ENCODE data around the gene TNFRSF12A.
A peak's percentile ranks its signal among the peaks of the same experiment; 100 is the strongest.

Gene TNFRSF12A

GRCh38 chr16:3027983-3028715 is 8.0 kb downstream of the TNFRSF12A start (continued):
- TF ChIP-seq PRDM10 (tag by site-specific recombination; IDR thresholded peaks at IDR 0.05): no peak
- no peak for TF ChIP-seq SCRT1 (tag by site-specific recombination; IDR thresholded peaks at IDR 0.05; ENCODE audit: borderline replicate concordance)
- no peak for TF ChIP-seq ZNF223 (tag by site-specific recombination; IDR thresholded peaks at IDR 0.05)
- TF ChIP-seq YY1 (tag by site-specific recombination; IDR thresholded peaks at IDR 0.05): no peak
- TF ChIP-seq ZNF701 (tag by site-specific recombination; IDR thresholded peaks at IDR 0.05): no peak
- peak; percentile 66; the same call in 1 of the 2 replicates for TF ChIP-seq KLF8 (tag by site-specific recombination; IDR thresholded peaks at IDR 0.05)
- no peak; the same call in 1 of the 2 replicates for TF ChIP-seq SP7 (tag by site-specific recombination; IDR thresholded peaks at IDR 0.05)
- TF ChIP-seq PRDM2 (tag by site-specific recombination; IDR thresholded peaks at IDR 0.05; ENCODE audit: borderline replicate concordance): no peak
- no peak for TF ChIP-seq ZNF624 (tag by site-specific recombination; IDR thresholded peaks at IDR 0.05)
- TF ChIP-seq ZNF830 (tag by site-specific recombination; IDR thresholded peaks at IDR 0.05; ENCODE audit: low read depth): no peak
- no peak for TF ChIP-seq ZNF121 (tag by site-specific recombination; IDR thresholded peaks at IDR 0.05)
- TF ChIP-seq ZNF404 (tag by site-specific recombination; IDR thresholded peaks at IDR 0.05): no peak
- TF ChIP-seq ZEB2 (tag by site-specific recombination; IDR thresholded peaks at IDR 0.05): no peak
- TF ChIP-seq PRDM1 (tag by site-specific recombination; IDR thresholded peaks at IDR 0.05): no peak
- no peak for TF ChIP-seq ZNF362 (tag by site-specific recombination; IDR thresholded peaks at IDR 0.05)
- no peak for TF ChIP-seq ZNF48 (tag by site-specific recombination; IDR thresholded peaks at IDR 0.05)
- no peak for TF ChIP-seq ZSCAN5A (tag by site-specific recombination; IDR thresholded peaks at IDR 0.05)
- no peak for TF ChIP-seq ZNF433 (tag by site-specific recombination; IDR thresholded peaks at IDR 0.05; ENCODE audit: low read depth)
- no peak for TF ChIP-seq PRDM4 (tag by site-specific recombination; IDR thresholded peaks at IDR 0.05)
- TF ChIP-seq YY2 (tag by site-specific recombination; IDR thresholded peaks at IDR 0.05): no peak
- TF ChIP-seq BCL11A (tag by site-specific recombination; IDR thresholded peaks at IDR 0.05; ENCODE audit: low read depth): no peak
- no peak for TF ChIP-seq ZNF398 (tag by site-specific recombination; IDR thresholded peaks at IDR 0.05)
- TF ChIP-seq GLIS2 (tag by site-specific recombination; IDR thresholded peaks at IDR 0.05): peak; percentile 46; the same call in 1 of the 2 replicates
